HG02759 (cell line): ENCODE results near the gene TPST1.
A peak's percentile ranks its signal among the peaks of the same experiment; 100 is the strongest.
"Not testable (repeated sequence)": the region's sequence is repeated elsewhere in the genome, so short reads cannot be mapped to it uniquely, and the experiment has no call there.

Experiments
- ATAC-seq: cut with Tn5 transposase; IDR thresholded peaks from one replicate; pipeline ENCODE4 v1.9.1; 2021; ENCODE audit warnings: mild to moderate bottlenecking, moderate library complexity; ENCODE audit not compliant: unreplicated experiment

TPST1 gene

DNA sequence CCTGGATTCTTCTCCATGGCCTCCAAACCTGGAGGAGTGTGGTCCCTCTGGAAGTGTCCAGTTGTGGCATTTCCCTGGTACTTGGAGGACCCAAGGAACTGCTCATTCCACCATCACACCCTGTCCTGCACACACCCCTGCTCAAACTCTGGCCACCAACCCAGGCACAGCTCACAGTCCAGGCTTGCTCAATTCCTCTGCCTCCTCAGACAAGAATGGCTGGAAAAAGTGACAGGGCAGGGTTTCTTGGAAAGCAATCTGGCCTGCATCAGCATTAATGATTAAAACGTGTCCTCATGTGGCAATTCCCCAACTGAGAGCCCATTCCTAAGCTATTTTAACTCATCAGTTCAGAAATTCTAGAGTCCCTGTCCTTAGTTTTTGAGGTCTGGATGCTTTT lies 17.2 kb upstream of the TPST1 start:
- ATAC-seq = no peak

DNA sequence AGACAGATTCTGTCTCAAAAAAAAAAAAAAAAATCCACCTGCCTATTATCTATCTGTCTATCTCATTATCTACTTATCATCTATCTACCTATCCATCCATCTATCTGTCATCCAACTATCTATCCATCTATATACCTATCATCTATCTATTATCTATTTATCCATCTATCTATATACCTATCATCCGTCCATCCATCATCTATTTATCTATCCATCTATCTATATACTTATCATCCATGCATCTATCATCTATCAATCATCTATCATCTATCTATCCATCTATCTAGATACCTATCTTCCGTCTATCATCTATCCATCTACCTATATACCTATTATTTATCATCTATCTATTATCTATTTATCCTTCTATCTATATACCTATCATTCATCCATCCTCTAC lies 16.5 kb upstream of the TPST1 start:
- no peak for ATAC-seq

GRCh38 chr7:66189695-66190503 lies 15.2 kb upstream of the TPST1 start:
- no peak for ATAC-seq

DNA sequence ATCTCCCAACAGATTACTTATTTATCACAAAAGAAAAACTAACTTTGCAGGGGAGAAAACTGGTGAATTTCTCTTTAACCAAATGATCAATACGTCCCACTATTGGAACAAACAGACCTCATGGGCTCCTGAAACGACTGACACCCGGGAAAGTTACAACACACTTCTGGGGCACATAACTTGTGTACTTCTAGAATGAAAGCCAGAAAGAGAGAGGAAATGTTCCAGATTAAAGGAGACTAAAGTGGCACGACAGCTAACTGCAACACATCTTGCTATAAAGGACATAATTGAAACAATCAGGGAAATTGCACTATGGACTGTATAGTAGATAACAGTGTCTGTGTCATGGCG lies 14.7 kb upstream of the TPST1 start:
- ATAC-seq = no peak

- no peak for ATAC-seq
Observed at GRCh38 chr7:66193146-66193725, 11.9 kb upstream of the TPST1 start.

- no peak for ATAC-seq
Observed at GRCh38 chr7:66198469-66198868, 6.7 kb upstream of the TPST1 start.

GRCh38 chr7:66198956-66199355 lies 6.2 kb upstream of the TPST1 start:
- ATAC-seq = no peak

DNA sequence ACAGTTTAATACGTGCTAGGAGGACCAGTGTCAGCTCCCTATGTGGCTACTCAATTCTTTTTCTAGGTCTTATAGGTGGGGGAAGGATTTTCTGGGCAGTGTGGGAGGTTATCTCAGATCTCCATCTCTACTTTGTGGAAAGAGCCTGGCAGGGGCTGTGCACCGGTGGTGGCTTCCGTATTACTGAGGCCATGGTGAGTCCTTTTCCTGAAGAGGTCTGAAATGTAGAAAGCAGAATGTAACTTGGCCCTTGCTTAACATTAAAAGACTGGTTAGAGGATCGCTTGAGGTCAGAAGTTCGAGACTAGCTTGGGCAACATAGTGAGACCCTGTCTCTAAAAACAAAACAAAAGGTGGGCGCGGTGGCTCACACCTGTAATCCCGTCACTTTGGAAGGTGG lies 2.7 kb upstream of the TPST1 start:
- ATAC-seq = no peak

DNA sequence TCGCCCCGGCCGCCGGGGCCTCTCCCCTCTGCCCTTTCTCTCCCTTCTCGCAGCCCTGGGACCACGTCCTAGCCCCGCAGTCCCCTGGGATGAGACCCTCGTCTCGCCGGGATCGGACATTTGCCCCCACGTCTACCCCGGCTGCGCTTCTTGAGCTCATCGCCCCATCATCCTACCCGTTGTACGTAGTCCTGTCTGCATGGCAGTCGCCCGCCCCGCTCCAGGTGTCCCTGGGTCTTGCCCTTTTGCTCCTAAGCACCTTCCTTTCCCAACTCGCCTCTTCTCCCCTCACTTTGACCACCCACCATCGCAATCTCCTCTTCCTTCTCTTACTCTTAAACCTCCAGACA lies 582 bp downstream of the TPST1 start:
- peak; percentile 6 for ATAC-seq

DNA sequence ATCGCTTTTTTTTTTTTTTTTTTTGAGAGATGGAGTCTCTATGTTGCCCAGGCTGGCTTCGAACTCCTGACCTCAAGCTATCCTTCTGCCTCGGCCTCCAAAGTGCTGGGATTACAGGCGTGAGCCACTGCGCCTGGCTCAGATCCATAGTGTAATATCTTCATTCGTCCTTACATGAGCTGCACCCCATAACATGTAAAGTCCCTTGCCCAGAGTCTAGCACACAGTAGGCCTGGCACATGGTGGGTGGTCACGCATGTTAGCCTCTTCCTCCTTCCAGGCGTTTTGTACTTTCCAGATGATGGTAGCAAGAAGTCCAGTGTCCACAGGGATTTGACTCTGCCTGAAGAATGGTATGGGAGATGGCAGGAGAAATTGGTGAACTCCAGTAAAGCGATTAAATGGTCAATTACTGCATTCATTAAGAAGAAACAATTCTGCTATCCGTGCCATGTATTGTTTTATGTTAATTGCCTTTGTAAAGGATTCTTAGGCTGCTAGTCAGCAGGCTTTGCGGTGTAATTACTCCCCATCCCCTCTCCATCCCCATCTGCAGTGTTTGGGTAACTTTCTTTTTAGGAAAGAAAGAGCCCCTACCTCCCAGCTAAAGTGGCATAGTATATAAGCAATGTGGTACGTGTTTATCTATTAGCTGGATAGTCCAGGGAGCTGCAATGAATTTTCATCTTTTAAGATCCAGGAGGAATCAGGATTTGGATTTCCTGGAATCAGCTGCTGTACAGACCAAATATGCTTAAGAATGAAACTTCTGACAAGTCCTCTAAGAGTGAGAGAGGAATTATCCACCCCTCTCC lies 1.2 kb downstream of the TPST1 start:
- no peak for ATAC-seq

GRCh38 chr7:66206934-66207240 lies 1.8 kb downstream of the TPST1 start:
- no peak for ATAC-seq

- ATAC-seq = no peak
Observed at GRCh38 chr7:66207540-66207939, 2.4 kb downstream of the TPST1 start.

DNA sequence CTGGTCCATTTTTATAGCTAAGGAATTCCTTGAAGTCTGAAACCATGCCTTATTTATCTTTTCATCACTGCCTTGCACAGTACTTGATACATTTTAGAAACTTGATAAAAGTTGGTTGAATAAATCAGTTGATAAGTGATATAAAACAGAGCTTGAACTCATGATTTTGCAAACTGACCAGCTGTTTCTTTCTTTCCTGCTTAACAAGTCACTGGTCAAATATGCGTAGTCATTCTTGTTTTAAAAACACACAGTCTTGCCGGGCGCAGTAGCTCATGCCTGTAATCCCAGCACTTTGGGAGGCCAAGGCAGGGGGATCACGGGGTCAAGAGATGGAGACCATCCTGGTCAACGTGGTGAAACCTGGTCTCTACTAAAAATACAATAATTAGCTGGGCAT lies 6.3 kb downstream of the TPST1 start:
- ATAC-seq = no peak

DNA sequence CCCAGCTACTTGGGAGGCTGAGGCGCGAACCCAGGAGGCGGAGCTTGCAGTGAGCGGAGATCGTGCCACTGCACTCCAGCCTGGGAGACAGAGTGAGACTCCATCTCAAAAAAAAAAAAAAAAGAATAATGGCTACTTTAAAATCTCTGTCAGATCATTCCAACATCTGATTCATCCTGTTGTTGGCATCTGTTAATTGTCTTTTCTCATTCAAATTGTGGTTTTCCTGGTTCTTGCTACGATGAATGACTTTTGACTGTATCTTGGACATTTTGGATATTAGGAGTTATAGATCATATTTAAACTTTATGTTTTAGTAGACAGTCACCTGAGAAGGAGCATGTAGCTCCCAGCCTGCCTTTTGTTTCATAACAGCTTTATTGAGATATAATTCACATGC lies 8.5 kb downstream of the TPST1 start:
- ATAC-seq = no peak

DNA sequence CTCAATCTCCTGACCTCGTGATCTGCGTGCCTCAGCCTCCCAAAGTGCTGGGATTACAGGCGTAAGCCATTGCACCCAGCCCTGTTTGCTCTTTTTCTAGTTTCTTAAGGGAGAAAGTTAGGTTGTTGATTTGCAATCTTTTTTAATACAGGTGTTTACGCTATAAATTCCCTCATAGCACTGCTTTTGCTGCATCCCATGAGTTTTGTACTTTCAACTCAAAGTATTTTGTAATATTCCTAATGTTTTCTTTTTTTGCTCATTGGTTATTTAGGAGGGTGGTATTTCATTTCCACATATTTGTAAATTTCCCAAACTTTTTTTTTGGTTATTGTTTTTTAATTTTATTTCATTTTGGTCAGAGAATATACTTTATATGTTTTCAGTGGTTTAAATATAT lies 11.6 kb downstream of the TPST1 start:
- ATAC-seq = no peak

DNA sequence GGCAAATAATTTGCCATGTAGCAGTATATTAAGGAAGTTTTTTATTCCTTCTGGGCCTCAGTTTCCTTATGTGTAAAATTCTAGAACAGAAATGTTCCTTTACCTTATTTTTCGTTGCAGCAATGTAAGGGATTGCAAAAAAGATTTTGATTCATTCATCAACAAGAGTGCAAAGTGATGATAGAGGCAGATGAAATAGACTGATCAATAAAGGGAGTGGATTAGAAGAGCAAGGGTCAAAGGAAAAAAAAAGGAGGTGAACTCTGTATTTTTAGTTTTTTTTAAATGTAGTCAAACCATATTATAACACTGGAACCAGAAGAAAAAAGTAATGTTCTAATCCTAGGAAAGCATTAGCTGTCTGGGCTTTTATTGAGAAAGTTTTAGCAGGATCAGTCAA lies 14.7 kb downstream of the TPST1 start:
- no peak for ATAC-seq

GRCh38 chr7:66221442-66221841 lies 16.3 kb downstream of the TPST1 start:
- no peak for ATAC-seq

GRCh38 chr7:66227808-66228207 lies 22.7 kb downstream of the TPST1 start:
- no peak for ATAC-seq

GRCh38 chr7:66231326-66232216 lies 26.4 kb downstream of the TPST1 start:
- not testable (repeated sequence) for ATAC-seq

- ATAC-seq = no peak
Observed at GRCh38 chr7:66233638-66234037, 28.5 kb downstream of the TPST1 start.

DNA sequence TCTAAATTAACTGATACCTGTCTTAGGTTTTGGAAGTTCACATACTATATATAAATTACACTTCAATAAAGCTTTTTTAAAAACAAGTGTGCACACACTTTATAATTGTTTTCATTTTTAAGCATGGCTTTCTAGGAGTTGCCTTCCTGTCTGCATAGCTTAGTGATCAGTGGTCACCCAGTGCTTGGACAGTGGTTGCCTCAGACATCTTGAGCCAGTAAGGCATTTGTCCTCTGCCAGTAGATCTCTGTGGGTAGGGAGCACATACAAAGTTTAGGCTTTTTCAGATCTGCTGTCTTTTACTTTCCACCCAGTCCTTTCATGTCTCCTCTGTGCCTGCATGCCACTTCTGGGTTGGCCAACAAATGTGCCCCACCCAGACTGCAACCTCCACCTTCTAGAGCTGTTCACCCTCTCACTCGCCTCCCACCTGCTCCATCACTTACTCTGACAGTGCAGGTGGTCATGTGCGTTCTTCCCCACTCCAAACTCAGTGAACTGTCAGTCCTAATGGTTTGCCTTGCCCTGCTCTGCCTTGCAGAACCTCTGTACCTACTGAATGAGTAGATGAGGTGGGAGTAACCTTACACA lies 31.7 kb downstream of the TPST1 start:
- no peak for ATAC-seq
